CD4-positive, alpha-beta T cell (primary cell): Measurements from ENCODE around the gene ZCWPW1. TPM values are rescaled to one million over a fixed set of nuclear protein-coding genes. Genes with fewer than 3 reads are reported as not detected.
"Not testable (repeated sequence)": the region's sequence is repeated elsewhere in the genome, so short reads cannot be mapped to it uniquely, and the experiment has no call there.

Source experiments
- ATAC-seq: fragments of 200-7000 bp; cut with Tn5 transposase; one replicate; pipeline ENCODE4 v1.10.0; 2022; ENCODE audit warnings: mild to moderate bottlenecking; ENCODE audit not compliant: poor library complexity
- CTCF ChIA-PET: fragments of 350-600 bp; sonication (Branson Sonifier 250); formaldehyde crosslinking; loops from one replicate; lab custom pipeline; 2021; ENCODE audit warnings: antibody characterized with exemption, inconsistent platforms; lab: Charles Lee
- POLR2A ChIA-PET: fragments of 350-600 bp; sonication (Branson Sonifier 250); formaldehyde crosslinking; loops from one replicate; lab custom pipeline; 2021; ENCODE audit warnings: antibody characterized with exemption, inconsistent platforms; lab: Charles Lee
- DNase-seq, 14 experiments: peaks; one replicate each; pipeline ENCODE4 v3.0.0-alpha.2; 2013 to 2020; ENCODE audit warnings: mixed read lengths in 2 of 14
- H3K27ac ChIP-seq, 2 donors: one replicate each; pipeline versions ENCODE4 v1.5.1 to v1.7.0; 2013; ENCODE audit warnings: low read length in 2 of 2, low read depth in 1 of 2, mild to moderate bottlenecking in 1 of 2
- H3K27me3 ChIP-seq, 2 experiments: 1 replicate in 1 of 2; 2 replicates in 1 of 2; pipeline versions ENCODE4 v1.6.1 to v1.7.0; 2013; ENCODE audit warnings: low read length in 2 of 2, control low read depth in 1 of 2, mild to moderate bottlenecking in 1 of 2, moderate library complexity in 1 of 2; ENCODE audit not compliant: insufficient read depth in 2 of 2, control insufficient read depth in 1 of 2
- H3K36me3 ChIP-seq: one replicate; pipeline ENCODE4 v1.6.1; 2013; ENCODE audit warnings: low read length, control low read depth; ENCODE audit not compliant: insufficient read depth
- H3K4me1 ChIP-seq: one replicate; pipeline ENCODE4 v1.6.1; 2013; ENCODE audit warnings: low read length, control low read depth; ENCODE audit not compliant: insufficient read depth
- H3K4me3 ChIP-seq: one replicate; pipeline ENCODE4 v1.5.1; 2013; ENCODE audit warnings: mild to moderate bottlenecking, low read length, moderate library complexity
- H3K9me3 ChIP-seq, 2 experiments: 1 replicate in 1 of 2; 2 replicates in 1 of 2; pipeline versions ENCODE4 v1.6.1 to v1.7.0; 2013; ENCODE audit warnings: low read length in 2 of 2, mild to moderate bottlenecking in 2 of 2, control low read depth in 1 of 2, moderate library complexity in 1 of 2; ENCODE audit not compliant: control insufficient read depth in 1 of 2, insufficient read depth in 1 of 2
- H3K27ac Mint-ChIP-seq: one replicate; pipeline ENCODE4 v1.8.0; 2020; ENCODE audit warnings: mixed read lengths
- H3K27me3 Mint-ChIP-seq: one replicate; pipeline ENCODE4 v1.8.0; 2021; ENCODE audit warnings: mixed read lengths
- H3K36me3 Mint-ChIP-seq: one replicate; pipeline ENCODE4 v1.8.0; 2021; ENCODE audit warnings: low read depth, mixed read lengths
- H3K4me1 Mint-ChIP-seq: one replicate; pipeline ENCODE4 v1.8.0; 2021; ENCODE audit warnings: low read depth, mixed read lengths
- H3K4me3 Mint-ChIP-seq: one replicate; pipeline ENCODE4 v1.8.0; 2020; ENCODE audit warnings: mild to moderate bottlenecking, mixed read lengths
- H3K9me3 Mint-ChIP-seq: one replicate; pipeline ENCODE4 v1.8.0; 2020; ENCODE audit warnings: mixed read lengths
- CTCF ChIP-seq: fragments of 200-600 bp; IDR thresholded peaks from one replicate; pipeline ENCODE4 v1.8.0; 2022; ENCODE audit warnings: antibody characterized with exemption, mild to moderate bottlenecking
- intact Hi-C, 2 experiments: fragments of 100-400 bp; cut with DNase I in 1 of 2; cut with micrococcal nuclease in 1 of 2; formaldehyde crosslinking; loops; one replicate each; pipeline versions ENCODE4 v1.15.1 to v1.9.0; 2023 to 2025; cut with DNase I, micrococcal nuclease
- total RNA-seq, 174 experiments: library from RNA in 2 of 174; stranded (reverse) in 2 of 174; gene quantifications; one replicate each; pipeline ENCODE4 v1.2.3 and lab custom pipeline; 2021 to 2026

ZCWPW1 gene
- total RNA-seq, 2 experiments from 2014 or later, result 4.4 to 6.5 TPM

- Histone ChIP-seq H3K4me3 (no peak overlapping the region), H3K27me3 (peaks cover 0 to 2% of the 10 kb centered on the region in 2 experiments), H3K9me3 (no peaks in the 10 kb centered on the region), H3K36me3 (no peaks in the 10 kb centered on the region), H3K4me1 (no peaks in the 10 kb centered on the region), H3K27ac (no peak overlapping the region)
- no peaks in the 10 kb centered on the region for H3K9me3 Mint-ChIP-seq
- no peak overlapping the region for H3K4me3 Mint-ChIP-seq
- no peak for TF ChIP-seq CTCF
- H3K36me3 Mint-ChIP-seq, result no peaks in the 10 kb centered on the region
- H3K27ac Mint-ChIP-seq, result no peak overlapping the region
- intact Hi-C loops, result no loop called here
- H3K27me3 Mint-ChIP-seq, result peaks cover 6% of the 10 kb centered on the region
- no peak for DNase-seq
- ATAC-seq, result no peak
- CTCF ChIA-PET, result interaction anchor here (0.6 kb wide), 1 partner anchor 22 kb away, joined by 3 read pairs; no protein-coding TSS in a partner anchor
- POLR2A ChIA-PET, result no interaction called here
- H3K4me1 Mint-ChIP-seq, result peaks cover 5% of the 10 kb centered on the region
Measured at GRCh38 chr7:100387695-100388094, 40.8 kb downstream of the ZCWPW1 start.

- no peak overlapping the region for H3K27ac ChIP-seq
- no peak for ATAC-seq
- Mint-ChIP-seq H3K27ac (no peak overlapping the region), H3K27me3 (peaks cover 6% of the 10 kb centered on the region), H3K4me1 (peaks cover 10% of the 10 kb centered on the region), H3K4me3 (no peak overlapping the region), H3K9me3 (no peaks in the 10 kb centered on the region), H3K36me3 (no peaks in the 10 kb centered on the region)
- TF ChIP-seq CTCF, result no peak
- no peaks in the 10 kb centered on the region for H3K9me3 ChIP-seq
- intact Hi-C loops, result no loop called here
- peaks cover 0 to 2% of the 10 kb centered on the region in 2 experiments for H3K27me3 ChIP-seq
- no peak overlapping the region for H3K4me3 ChIP-seq
- DNase-seq, result no peak
- H3K4me1 ChIP-seq, result no peaks in the 10 kb centered on the region
- POLR2A ChIA-PET, result no interaction called here
- CTCF ChIA-PET, result no interaction called here
- no peaks in the 10 kb centered on the region for H3K36me3 ChIP-seq
Measured at GRCh38 chr7:100386940-100387339, 41.6 kb downstream of the ZCWPW1 start.

GRCh38 chr7:100384628-100385294, 43.7 kb downstream of the ZCWPW1 start:
- no peak overlapping the region for H3K27ac Mint-ChIP-seq

GRCh38 chr7:100382234-100382853, 46.2 kb downstream of the ZCWPW1 start:
- H3K27me3 ChIP-seq, H3K9me3 ChIP-seq, CTCF ChIA-PET, H3K4me1 ChIP-seq, H3K36me3 Mint-ChIP-seq, H3K4me1 Mint-ChIP-seq, H3K9me3 Mint-ChIP-seq, DNase-seq, H3K27ac Mint-ChIP-seq, H3K4me3 ChIP-seq, H3K36me3 ChIP-seq, H3K27ac ChIP-seq, H3K27me3 Mint-ChIP-seq, ATAC-seq, POLR2A ChIA-PET, intact Hi-C loops, H3K4me3 Mint-ChIP-seq: not testable (repeated sequence)

More at GRCh38 chr7:100384628-100385294, 43.7 kb downstream of the ZCWPW1 start:
- no peak overlapping the region for H3K27ac ChIP-seq
- Mint-ChIP-seq H3K4me3 (no peak overlapping the region), H3K27me3 (no peaks in the 10 kb centered on the region), H3K9me3 (no peaks in the 10 kb centered on the region), H3K4me1 (peaks cover 10% of the 10 kb centered on the region), H3K36me3 (no peaks in the 10 kb centered on the region)
- CTCF ChIA-PET, result no interaction called here
- H3K9me3 ChIP-seq, result no peaks in the 10 kb centered on the region
- no peak for TF ChIP-seq CTCF
- ATAC-seq, result no peak
- intact Hi-C loops, result no loop called here
- DNase-seq, result no peak
- POLR2A ChIA-PET, result interaction anchor here (0.6 kb wide), 1 partner anchor 8 kb away, joined by 4 read pairs; no protein-coding TSS in a partner anchor
- H3K27me3 ChIP-seq, result no peaks in the 10 kb centered on the region
- no peaks in the 10 kb centered on the region for H3K4me1 ChIP-seq
- no peaks in the 10 kb centered on the region for H3K36me3 ChIP-seq
- H3K4me3 ChIP-seq, result no peak overlapping the region

- CTCF ChIA-PET, H3K27me3 Mint-ChIP-seq, H3K27ac Mint-ChIP-seq, H3K4me1 ChIP-seq, H3K4me1 Mint-ChIP-seq, H3K27ac ChIP-seq, H3K36me3 ChIP-seq, H3K27me3 ChIP-seq, ATAC-seq, H3K9me3 ChIP-seq, H3K4me3 Mint-ChIP-seq, POLR2A ChIA-PET, H3K36me3 Mint-ChIP-seq, H3K9me3 Mint-ChIP-seq, DNase-seq, H3K4me3 ChIP-seq, intact Hi-C loops: not testable (repeated sequence)
Measured at GRCh38 chr7:100381531-100382233, 46.8 kb downstream of the ZCWPW1 start.
